T-helper 22 cell (primary cell): ENCODE measurements around the gene MCU.
"Not testable (repeated sequence)": the region's sequence is repeated elsewhere in the genome, so short reads cannot be mapped to it uniquely, and the experiment has no call there.

Experiments used
- DNase-seq: peaks from one replicate; pipeline ENCODE4 v3.0.0-alpha.2; 2020; ENCODE audit warnings: low read depth

MCU gene

DNA sequence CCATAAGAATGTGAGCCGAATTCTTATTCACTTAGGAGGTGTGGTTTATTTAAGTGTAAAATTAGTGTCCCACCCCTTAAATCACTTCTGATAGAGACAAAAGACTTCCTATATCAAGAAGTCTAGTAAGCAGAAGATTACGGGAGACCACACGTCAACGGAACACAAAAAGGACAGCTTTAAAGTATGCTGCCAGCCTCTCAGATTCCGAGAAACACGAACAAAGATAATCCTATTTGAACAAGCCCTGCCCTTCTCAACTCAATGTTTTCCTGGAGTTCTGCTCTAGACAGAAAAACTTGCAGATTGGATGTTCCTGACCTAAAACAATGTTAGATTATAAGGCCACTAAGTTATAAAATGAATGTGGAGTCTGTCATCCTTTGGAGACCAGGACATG is 4.9 kb upstream of the MCU start:
- no peak for DNase-seq

DNA sequence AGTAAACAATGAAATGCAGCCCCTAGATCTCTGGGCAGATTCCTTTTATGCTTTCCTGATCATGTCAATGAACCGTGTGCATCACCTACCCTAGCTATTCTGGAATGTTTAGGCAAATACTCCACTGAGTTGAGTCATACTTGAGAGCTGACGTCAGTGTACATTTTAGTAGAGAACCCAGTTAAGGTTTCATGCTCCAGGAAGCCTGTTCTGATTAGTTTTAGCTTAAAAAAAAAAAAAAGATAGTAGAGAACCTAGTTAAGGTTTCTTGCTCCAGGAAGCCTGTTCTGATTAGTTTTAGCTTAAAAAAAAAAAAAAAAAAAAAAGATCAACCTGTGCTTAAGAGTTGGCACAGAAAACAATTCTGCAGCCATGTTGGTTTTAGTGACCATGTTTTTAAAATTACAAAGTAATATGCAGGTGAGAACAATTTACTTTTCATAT is 3.7 kb upstream of the MCU start:
- DNase-seq, result no peak

DNA sequence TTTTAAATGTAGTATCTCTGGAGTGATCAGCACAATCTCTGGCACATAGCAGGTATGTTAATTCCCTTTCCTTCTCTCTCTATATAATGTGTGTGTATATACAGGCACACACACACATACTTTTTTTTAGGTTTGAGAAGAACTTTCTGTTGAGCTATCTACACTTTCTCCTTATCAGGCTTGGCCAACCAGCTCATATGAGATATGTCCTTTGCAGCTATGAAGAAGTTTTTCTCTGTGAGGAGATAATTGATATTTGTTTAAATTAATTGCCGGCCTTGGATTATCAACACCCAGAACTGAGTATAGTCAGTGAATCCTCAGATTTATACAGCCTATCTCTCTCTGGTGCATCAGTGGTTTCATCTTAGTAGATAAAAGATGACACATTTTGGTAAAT is 2.3 kb upstream of the MCU start:
- DNase-seq, result no peak

DNA sequence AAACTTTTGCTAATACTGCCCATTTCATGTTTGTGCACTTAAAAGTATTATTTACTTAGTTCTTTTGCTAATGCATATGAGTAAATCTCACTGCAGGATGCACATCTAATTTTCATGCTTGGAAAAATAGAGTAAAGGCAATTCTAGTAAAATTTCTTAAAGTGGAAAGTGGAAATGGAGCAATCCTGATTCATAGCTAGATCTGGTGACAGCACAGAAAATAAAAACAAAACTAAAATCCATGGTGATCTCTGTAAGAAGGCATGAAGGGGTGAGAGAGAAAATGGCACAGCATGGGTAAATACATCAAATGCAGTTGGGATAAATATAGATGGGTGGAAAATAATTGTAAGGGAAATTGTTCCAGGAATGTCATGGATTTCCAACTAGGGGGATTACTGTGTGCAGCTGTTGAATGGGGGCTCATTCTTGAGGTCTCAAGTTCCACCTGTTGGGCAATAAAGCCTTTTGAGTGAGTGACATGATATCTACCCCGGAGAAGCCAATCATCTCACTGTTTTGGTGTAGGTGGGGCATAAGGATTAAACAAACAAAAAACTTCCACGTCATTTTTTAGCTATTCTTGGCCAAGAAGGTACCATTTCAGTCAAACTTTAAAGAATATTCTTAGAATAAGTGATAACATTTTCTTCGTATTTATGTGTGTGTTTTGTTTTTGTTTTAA is 1.7 kb upstream of the MCU start:
- DNase-seq, result no peak

DNA sequence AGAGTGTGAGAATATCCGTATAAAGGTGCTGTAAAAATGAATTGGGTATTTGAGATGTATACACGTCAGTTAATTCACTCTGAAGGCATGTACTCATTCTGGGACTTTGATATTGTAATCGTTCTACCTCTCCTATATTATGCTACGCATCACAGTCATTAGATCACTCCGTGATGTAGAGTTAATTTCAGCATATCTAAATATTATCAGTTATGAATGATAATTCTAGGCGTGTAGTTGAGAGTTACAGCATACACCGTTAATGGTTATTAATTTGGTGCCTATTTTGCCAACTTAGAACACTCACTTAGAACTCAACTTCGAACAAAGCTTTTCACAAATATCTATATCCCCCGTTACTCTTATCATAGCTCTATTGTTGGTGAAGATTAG is 477 bp upstream of the MCU start:
- DNase-seq, result no peak

DNA sequence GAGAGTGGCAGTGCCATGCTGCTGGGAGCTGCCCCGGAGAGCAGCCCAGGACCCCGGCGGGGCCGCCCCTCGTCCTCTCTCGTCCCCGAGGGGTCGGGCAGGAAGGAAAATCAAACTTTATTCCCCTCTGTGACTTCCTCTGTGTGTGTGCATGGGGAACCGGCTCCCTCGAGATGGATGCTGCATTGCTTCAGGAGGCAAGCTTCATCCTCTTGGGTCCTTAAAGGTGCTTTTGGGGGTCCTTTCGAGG is 726 bp downstream of the MCU start:
- DNase-seq, result no peak

DNA sequence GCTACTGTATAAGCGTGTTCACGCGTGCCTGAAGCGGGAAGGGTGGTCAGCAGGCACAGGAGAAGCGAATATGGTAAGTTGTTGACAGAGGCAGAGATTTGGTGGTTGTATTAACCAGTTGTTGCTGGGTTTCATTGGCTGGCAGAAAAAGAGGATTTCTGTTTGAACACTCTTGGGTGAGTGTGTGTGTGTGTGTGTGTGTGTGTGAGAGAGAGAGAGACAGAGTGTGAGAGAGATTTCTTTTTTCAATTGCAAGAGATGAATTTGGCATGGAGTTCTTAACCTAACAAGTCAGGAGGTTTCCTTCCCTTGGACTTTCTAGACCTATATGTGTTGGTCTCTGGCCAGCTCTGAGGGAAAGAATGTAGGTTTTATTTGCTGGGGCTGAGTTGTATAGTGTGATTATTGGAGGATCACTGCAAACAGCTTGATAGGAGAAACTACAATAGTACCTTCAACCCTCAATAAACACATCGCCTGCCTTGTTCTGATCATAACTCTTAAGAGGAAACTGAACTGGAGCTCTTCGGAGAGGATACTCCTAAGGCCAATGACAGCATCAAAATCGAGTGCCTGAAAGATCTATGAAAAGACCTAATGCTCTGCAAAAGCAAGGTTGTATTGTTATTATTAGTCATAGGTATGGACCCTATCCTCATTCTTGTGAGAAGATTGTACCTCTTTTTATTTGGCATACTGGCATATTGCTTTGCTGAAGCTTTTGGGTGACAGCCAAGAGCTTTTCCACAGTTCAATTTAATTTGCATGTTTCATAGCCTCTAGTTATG is 1.2 kb downstream of the MCU start:
- no peak for DNase-seq

DNA sequence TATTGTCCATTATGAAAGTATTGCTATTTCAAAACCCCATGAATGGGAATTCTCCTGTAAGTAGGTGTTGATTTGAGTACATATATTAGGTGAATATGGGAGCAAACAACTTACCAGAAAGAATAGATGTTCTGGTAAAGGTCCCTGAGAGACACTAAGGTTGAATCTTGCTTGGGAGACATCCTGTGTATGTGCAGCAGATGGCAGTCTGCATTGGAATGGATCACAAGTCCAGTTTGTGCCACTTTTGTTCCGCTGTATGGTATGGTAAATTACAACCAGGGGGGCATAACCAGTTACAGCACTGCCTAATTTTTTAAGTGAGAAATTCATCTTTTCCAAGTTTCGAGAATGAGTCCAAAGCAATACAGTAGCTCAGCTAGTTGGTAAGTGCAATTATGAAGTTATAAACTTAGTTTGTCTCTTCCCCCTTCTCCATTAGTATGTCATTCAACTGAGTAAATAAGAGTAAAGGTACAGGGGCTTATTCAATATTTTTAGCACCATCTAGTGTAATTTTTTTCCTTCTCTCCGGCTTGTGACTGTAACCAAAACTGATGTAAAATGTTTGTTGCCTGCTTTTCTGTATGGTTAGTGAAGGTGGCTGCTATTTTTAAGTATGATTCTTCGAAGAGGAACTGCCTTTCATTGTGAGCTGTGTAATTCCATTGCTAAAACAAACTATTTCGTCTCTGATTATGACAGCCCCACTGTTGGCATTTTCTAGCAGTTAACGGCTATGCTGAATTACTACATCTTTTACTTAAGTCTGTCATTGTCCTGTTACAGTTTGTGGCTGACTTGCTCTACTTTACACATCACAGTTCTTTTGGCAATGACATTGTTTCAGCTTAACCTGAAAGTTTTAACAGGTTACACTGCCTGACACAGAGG is 2.8 kb downstream of the MCU start:
- DNase-seq, result no peak

DNA sequence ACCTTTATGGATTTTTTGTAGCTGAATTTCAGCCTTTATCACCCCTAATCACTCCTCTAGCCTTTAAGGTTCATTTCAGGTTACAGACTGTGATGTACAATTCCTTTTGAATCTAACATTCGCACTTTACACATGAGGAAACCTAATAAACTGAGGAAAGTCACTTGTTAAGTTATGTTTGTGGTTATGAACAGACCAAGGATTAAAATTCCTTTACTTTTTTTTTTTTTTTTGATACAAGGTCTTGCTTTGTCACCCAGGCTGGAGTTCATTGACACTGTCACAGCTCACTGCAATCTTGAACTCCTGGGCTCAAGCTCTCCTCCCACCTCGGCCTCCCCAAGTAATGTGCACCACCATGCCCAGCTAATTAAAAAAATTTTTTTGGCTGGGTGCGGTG is 3.6 kb downstream of the MCU start:
- DNase-seq, result no peak

DNA sequence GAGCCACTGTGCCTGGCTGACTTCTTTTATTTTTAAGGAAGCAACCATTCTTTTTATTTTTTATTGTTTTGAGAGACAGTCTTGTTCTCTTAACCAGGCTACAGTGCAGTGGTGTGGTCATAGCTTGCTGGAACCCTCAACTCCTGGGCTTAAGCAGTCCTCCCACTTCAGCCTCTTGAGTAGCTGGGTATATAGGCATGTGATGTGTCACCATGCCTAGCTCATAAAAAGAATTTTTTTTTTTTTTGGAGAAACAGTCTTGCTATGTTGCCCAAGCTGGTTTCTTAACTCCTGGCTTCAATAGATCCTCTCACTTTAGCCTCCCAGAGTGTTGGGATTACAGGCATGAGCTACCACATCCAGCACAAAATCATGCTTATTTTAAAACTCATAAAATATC is 5.8 kb downstream of the MCU start:
- no peak for DNase-seq

DNA sequence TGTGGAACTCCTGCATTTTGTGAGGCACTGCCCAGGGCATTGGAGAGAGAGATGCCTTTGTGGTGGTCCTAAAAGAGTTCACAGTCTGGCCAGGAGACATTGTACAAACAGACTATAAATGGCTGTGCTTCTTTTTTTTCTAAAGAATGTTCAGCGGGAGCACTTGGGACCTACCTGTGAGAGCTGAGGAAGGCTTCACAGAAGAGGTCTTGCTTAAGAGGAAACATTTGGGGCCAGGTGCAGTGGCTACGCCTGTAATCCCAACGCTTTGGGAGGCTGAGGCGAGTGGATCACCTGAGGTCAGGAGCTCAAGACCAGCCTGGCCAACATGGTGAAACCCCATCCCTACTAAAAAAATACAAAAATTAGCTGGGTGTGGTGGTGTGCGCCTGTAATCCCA is 10.5 kb downstream of the MCU start:
- not testable (repeated sequence) for DNase-seq

DNA sequence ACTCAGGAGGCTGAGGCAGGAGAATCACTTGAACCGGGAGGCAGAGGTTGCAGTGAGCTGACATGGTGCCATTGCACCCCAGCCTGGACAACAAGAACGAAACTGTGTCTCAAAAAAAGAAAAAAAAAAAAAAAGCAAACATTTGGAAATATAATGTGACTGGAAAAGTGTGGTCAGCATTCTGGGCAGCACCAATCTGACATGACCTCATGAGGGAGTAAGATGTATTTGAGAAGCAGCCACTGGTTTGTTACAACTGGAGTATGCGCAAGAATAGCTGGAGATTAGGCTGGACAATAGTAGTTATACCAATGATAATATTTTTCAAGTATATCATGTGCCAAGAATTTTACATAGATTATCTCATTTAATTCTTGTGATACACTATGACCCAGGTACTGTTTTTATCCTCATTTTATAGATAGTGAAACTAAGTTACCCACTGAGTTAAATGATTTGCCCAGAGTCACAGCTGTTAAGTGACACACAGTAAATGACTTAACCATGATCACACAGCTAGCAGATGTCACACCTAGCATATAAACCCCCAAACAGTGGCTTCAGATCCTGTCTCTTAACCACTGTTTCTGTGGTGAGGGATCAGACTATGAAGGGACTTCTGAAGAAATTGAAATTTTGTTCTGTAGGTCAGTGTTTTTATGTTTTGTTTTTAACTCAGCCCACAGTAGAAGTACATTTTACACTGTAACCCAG is 11.1 kb downstream of the MCU start:
- no peak for DNase-seq

DNA sequence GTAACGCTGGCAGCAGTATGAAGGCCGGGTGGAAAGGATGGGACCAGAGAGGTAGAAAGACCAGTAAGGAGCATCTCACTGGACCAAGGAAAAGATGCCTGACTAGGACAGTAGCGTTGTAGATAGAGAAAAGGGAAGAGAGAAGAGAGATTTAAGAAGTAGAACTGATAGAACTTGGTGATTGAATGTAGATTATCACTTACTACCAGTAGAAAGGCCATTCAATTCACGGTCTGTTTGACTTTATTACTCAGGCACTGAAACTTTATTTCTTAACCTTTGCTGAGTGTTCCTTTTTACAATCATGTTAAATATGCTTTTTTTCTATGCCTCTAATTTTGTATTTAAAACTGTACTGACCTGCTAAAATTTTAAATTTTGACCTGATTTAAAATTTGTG is 12.2 kb downstream of the MCU start:
- DNase-seq, result no peak

DNA sequence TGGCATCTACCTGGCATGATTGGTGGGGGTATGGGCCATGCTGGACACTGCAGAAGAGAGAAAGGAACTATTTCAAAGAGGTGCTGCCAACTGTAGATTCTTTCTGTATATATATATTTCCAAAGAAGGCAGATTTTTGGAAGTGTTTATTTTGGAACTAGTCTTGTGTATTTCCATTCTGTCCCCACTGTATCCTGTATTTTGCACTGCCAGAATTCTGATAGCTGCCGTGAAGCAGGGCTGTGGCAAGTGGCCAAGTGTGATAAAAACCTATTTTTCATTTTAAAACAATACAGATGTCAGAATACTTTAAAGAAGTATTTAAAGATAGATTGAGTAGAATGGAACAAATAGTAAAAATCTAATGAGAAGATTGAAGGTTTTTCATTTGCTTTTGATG is 17.1 kb downstream of the MCU start:
- no peak for DNase-seq

DNA sequence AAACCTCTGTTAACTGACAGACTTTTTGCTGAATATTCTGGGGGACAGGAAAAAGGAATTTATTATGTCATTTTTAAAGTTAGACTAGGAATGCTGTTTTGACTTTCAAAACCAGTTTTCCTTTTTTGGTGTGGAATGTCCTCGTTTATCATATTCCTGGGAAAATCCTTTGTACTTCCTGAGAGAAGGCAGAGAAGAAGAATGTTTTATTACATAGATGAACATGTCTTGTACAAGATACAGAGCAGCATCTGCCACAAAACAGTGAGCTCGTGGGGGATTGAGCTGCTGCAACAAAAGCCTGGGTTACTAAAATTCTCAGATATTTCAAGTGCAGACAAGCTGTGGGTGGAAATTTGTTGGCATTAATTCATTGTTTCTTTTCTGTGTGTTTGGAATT is 20.2 kb downstream of the MCU start:
- no peak for DNase-seq

DNA sequence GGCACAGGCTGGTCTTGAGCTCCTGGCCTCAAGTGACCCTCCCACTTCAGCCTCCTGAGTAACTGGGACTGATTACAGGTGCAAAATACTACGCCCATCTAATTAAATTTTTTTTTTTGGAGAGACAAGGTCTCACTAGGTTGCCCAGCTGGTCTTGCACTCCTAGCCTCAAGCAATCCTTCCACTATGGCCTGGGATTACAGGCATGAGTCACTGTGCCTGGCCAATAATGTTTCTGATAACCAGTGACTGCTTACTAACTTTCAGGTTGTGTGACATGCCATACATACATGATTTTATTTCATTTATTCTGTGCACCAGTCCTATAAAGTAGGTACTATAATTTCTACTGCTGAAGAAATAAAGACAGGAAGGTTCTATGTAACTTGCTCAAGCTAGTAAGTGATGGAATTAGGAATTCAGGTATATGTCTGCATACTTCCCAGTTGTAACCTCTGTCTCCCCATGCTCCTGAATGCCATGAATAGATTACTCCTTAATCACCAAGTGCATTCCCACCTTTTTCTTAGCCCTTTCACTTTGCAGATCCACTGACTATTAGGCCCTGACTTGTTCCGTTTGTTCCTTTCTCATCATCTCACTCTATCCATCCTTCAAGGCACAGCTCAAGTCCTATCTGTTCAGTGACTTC is 28.1 kb downstream of the MCU start:
- no peak for DNase-seq

DNA sequence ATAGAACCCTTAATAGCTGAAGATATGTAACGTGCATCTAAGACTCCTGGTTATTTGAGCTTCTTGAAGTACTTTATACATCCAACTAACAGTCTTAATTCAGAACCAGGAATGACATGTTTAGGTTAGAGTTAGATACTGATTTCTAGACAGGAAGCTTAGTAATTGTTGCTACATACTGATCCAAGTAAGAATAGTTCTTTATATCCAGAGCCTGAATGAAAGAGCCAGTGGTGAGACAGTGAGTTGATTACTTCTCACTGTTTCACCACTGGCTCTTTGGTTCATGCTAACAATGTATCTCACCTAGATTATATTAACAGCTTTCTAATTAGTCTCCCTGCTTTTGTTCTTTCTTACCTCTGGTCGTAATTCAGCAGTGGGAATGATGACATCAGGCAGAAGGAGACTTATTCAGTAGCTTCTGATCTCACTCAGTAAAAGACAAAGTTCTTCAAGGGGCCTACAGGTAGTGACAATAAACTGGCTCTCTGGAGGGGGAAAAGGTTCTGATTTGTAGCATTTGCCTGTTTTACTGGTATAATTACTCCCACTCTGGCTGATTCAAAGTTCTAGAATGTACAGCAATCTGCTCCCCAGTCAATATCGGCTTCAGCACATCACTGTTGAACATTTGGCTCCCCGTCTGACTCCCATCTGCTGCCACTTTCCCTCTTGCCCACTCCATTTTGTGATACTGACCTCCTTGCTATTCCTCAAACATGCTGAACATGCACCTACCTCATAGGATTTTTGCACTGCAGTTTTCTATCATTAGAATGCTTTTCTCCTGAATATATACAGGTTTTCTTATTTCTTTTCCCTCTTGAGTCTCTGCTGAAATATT is 29.1 kb downstream of the MCU start:
- no peak for DNase-seq

DNA sequence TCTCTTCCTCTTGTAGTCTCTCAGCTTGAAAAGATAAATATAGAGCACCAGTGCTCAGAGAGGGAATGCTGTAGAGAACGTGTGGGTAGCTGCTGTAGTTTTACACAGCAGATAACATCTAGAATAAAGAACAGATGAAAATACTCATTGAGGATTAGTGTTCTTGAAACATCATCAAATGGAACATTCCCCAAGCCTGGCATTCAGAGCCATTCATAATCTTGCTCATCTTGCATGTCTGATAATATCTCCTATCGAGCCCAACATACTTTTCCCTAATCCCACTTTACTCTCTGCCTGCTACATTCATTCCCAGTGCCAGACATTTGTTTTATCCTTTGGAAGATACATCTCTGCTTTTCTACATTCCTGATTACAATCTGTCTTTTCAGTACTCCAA is 35.2 kb downstream of the MCU start:
- DNase-seq, result no peak

DNA sequence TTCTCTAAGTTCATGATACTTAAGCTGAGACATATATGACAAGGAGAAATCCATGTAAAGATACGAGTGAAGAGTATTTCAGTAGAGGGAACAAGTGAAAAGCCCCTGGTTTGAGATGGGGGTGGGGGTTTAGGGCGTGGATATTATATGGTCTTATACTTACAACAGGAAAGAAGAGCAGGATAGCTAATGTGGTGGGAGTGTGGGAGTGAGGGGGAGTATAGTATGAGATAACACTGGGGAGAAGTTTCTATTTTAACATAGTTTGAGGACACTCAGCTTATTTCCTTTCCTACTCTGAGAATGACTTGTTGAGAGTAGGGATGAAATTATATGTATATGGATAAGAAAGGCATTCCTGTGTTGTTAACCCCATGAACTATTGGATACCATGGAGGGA is 36.5 kb downstream of the MCU start:
- no peak for DNase-seq

DNA sequence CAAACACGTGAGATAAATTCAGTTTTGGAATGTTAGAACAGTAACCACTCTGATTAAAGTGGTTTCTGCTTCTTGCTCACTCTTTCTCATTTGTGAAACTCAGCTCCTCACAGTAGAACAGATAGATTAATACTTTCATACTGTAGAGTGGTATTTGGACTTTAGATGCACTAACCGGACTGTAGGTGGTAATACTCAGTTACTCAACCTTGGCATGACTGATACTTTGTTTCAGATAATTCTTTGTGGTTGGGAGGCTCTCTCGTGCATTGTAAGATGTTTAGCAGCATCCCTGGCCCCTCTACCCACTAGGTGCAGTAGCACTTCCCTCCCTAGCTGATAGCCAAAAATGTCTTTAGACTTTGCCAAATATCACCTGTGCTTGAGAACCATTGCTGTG is 37.6 kb downstream of the MCU start:
- DNase-seq, result no peak

DNA sequence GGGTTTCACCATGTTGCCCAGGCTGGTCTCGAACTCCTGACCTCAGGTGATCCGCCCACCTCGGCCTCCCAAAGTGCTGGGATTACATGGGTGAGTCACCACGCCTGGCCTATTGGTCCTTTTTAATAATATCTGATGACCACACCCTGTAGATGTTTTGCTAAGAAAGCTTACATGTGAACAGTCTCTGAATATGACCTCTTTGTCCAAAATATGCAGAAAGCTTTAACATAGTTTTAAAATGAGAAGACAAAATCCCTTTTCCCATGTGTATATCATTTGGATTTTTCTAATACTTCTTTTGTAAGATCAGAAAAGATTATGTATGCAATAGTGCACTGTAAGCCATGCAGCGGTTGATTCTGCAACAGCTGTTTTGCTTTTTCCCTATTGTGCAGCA is 38.5 kb downstream of the MCU start:
- no peak for DNase-seq
